Measurements from ENCODE around the gene B4GALT5.

- TF ChIP-seq EP300 (IDR thresholded peaks at IDR 0.05) = no peak
- TF ChIP-seq CTCF (IDR thresholded peaks at IDR 0.05) = no peak
- TF ChIP-seq POLR2A (IDR thresholded peaks at IDR 0.05) = no peak
These were observed 23.6 kb upstream of the B4GALT5 start for GRCh38 chr20:49737260-49737659.
